ENCODE measurements around the gene EXOSC3. TPM values are rescaled to one million over a fixed set of nuclear protein-coding genes. Genes with fewer than 3 reads are reported as not detected.

The EXOSC3 gene
- total RNA-seq, 1 experiment from 2014 or later, result 20.1 TPM

GRCh38 chr9:37751186-37751585 lies 33.7 kb downstream of the EXOSC3 start:
- intact Hi-C loops (cut with micrococcal nuclease; ENCODE audit: unreplicated experiment), result no loop called here
- Mint-ChIP-seq H3K27me3 (ENCODE audit: unreplicated experiment) (no peaks in the 10 kb centered on the region), H3K27ac (ENCODE audit: unreplicated experiment) (no peak overlapping the region), H3K4me3 (ENCODE audit: low read depth, unreplicated experiment) (no peak overlapping the region), H3K4me1 (ENCODE audit: low read depth, unreplicated experiment) (no peaks in the 10 kb centered on the region), H3K9me3 (ENCODE audit: low read depth, unreplicated experiment) (no peaks in the 10 kb centered on the region), H3K36me3 (ENCODE audit: insufficient read depth, unreplicated experiment) (peaks cover 15% of the 10 kb centered on the region)
- no peak for TF ChIP-seq CTCF (IDR thresholded peaks at IDR 0.05; ENCODE audit: unreplicated experiment)
- CTCF ChIA-PET, result no interaction called here
- BruUV-seq (replicated peaks), result no TSS peak
- DNase-seq, result no peak

- no TSS peak for BruUV-seq (replicated peaks)
- DNase-seq, result no peak
- no peak overlapping the region for H3K4me3 Mint-ChIP-seq (ENCODE audit: low read depth, unreplicated experiment)
- CTCF ChIA-PET, result no interaction called here
- H3K27ac Mint-ChIP-seq (ENCODE audit: unreplicated experiment), result no peak overlapping the region
- H3K9me3 Mint-ChIP-seq (ENCODE audit: low read depth, unreplicated experiment), result no peaks in the 10 kb centered on the region
- TF ChIP-seq CTCF (IDR thresholded peaks at IDR 0.05; ENCODE audit: unreplicated experiment), result no peak
- intact Hi-C loops (cut with micrococcal nuclease; ENCODE audit: unreplicated experiment), result loop anchor here (10.0 kb wide), 1 partner anchor 516 kb away; no protein-coding TSS in a partner anchor
- no peaks in the 10 kb centered on the region for H3K27me3 Mint-ChIP-seq (ENCODE audit: unreplicated experiment)
- peaks cover 14% of the 10 kb centered on the region for H3K36me3 Mint-ChIP-seq (ENCODE audit: insufficient read depth, unreplicated experiment)
- no peaks in the 10 kb centered on the region for H3K4me1 Mint-ChIP-seq (ENCODE audit: low read depth, unreplicated experiment)
These were observed 35.7 kb downstream of the EXOSC3 start for GRCh38 chr9:37749129-37749528.

GRCh38 chr9:37747271-37747753 lies 37.6 kb downstream of the EXOSC3 start:
- no peak overlapping the region for H3K27ac Mint-ChIP-seq (ENCODE audit: unreplicated experiment)
- H3K9me3 Mint-ChIP-seq (ENCODE audit: low read depth, unreplicated experiment), result no peaks in the 10 kb centered on the region
- no TSS peak for BruUV-seq (replicated peaks)
- no peaks in the 10 kb centered on the region for H3K27me3 Mint-ChIP-seq (ENCODE audit: unreplicated experiment)
- no peak for TF ChIP-seq CTCF (IDR thresholded peaks at IDR 0.05; ENCODE audit: unreplicated experiment)
- intact Hi-C loops (cut with micrococcal nuclease; ENCODE audit: unreplicated experiment), result loop anchor here (10.0 kb wide), 1 partner anchor 517 kb away; no protein-coding TSS in a partner anchor
- H3K4me1 Mint-ChIP-seq (ENCODE audit: low read depth, unreplicated experiment), result no peaks in the 10 kb centered on the region
- DNase-seq, result peak; percentile 34
- H3K4me3 Mint-ChIP-seq (ENCODE audit: low read depth, unreplicated experiment), result no peak overlapping the region
- H3K36me3 Mint-ChIP-seq (ENCODE audit: insufficient read depth, unreplicated experiment), result no peaks in the 10 kb centered on the region
- CTCF ChIA-PET, result no interaction called here

GRCh38 chr9:37746448-37747270 lies 38.2 kb downstream of the EXOSC3 start:
- intact Hi-C loops (cut with micrococcal nuclease; ENCODE audit: unreplicated experiment), result loop anchor here (10.0 kb wide), 1 partner anchor 518 kb away; no protein-coding TSS in a partner anchor
- CTCF ChIA-PET, result no interaction called here
- H3K9me3 Mint-ChIP-seq (ENCODE audit: low read depth, unreplicated experiment), result no peaks in the 10 kb centered on the region
- no peaks in the 10 kb centered on the region for H3K36me3 Mint-ChIP-seq (ENCODE audit: insufficient read depth, unreplicated experiment)
- no TSS peak for BruUV-seq (replicated peaks)
- TF ChIP-seq CTCF (IDR thresholded peaks at IDR 0.05; ENCODE audit: unreplicated experiment), result no peak
- H3K27me3 Mint-ChIP-seq (ENCODE audit: unreplicated experiment), result no peaks in the 10 kb centered on the region
- no peak for DNase-seq
- no peak overlapping the region for H3K27ac Mint-ChIP-seq (ENCODE audit: unreplicated experiment)
- H3K4me3 Mint-ChIP-seq (ENCODE audit: low read depth, unreplicated experiment), result no peak overlapping the region
- H3K4me1 Mint-ChIP-seq (ENCODE audit: low read depth, unreplicated experiment), result no peaks in the 10 kb centered on the region

All from Calu3 (cell line).